Gastroesophageal sphincter (tissue), 3 donors: ENCODE data around the gene DCST1.

Experiments
- POLR2A ChIP-seq, 2 donors: fragments of 450-650 bp; IDR thresholded peaks; one replicate each; pipeline ENCODE4 v1.6.1; 2017; ENCODE audit warnings: antibody characterized with exemption in 2 of 2, mild to moderate bottlenecking in 2 of 2, moderate library complexity in 1 of 2
- POLR2AphosphoS5 ChIP-seq: sonication (generic); formaldehyde crosslinking; IDR thresholded peaks from one replicate; pipeline ENCODE4 v1.6.1; 2017; ENCODE audit warnings: antibody characterized with exemption
- TF ChIP-seq, protein P1 (sequence below), 4 experiments: fragments of 200-600 bp in 2 of 4; fragments of 450-650 bp in 2 of 4; sonication (generic) in 1 of 4; IDR thresholded peaks; one replicate each; pipeline ENCODE4 v1.5.1; 2017 to 2019; ENCODE audit warnings: antibody characterized with exemption in 4 of 4, mild to moderate bottlenecking in 2 of 4, moderate library complexity in 2 of 4

DNA sequence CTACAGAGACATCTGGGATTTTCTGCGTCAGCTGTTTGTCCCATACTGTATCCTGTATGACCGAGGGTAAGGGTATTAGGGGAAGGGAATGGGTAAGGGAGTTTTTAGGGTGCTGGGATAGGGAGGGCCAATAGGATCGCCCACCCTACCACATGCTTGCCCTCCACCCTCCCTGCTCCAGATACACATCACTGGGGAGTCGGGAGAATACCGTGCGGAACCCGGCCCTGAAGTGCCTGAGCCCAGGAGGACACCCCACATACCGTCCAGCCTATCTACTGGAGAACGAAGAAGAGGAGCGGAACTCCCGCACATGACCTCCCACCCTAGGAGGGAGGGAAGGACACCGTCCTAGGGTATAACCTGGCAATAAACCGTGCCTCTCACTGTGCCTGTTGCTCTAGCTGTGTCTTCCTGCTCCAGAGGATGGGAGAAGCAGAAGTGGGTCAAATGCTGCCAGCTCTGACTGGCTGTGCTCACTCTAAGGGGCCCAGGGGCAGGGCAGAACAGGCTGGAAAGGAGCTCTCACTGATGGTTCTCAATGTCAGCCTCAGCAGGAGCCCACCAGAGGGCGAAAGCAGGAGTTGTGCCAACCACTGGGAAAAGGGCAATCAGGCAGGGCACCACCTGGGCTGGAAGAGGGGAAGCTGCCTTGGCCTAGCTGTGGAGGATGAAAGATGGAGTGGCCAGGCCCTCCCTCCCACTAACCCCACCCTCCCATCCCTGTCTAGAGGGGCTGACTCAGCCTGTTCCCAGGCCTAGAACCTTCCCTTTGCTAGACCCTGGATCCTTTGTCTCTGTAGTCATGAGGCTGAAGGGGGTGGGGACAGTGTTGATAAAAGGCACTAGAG is 40.7 kb upstream of the DCST1 start:
- no peak for TF ChIP-seq POLR2AphosphoS5
- TF ChIP-seq, protein P1, sequence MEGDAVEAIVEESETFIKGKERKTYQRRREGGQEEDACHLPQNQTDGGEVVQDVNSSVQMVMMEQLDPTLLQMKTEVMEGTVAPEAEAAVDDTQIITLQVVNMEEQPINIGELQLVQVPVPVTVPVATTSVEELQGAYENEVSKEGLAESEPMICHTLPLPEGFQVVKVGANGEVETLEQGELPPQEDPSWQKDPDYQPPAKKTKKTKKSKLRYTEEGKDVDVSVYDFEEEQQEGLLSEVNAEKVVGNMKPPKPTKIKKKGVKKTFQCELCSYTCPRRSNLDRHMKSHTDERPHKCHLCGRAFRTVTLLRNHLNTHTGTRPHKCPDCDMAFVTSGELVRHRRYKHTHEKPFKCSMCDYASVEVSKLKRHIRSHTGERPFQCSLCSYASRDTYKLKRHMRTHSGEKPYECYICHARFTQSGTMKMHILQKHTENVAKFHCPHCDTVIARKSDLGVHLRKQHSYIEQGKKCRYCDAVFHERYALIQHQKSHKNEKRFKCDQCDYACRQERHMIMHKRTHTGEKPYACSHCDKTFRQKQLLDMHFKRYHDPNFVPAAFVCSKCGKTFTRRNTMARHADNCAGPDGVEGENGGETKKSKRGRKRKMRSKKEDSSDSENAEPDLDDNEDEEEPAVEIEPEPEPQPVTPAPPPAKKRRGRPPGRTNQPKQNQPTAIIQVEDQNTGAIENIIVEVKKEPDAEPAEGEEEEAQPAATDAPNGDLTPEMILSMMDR (IDR thresholded peaks at IDR 0.05), result no peak
- TF ChIP-seq POLR2A (IDR thresholded peaks at IDR 0.05), result no peak
